Measurements from ENCODE around the gene PRR22. TPM values are rescaled to one million over a fixed set of nuclear protein-coding genes. Genes with fewer than 3 reads are reported as not detected.
A peak's percentile ranks its signal among the peaks of the same experiment; 100 is the strongest.

PRR22 gene
- total and polyA plus RNA-seq, 9 of the 15 experiments (the other 6 are each of a cell fraction or from before 2014, with no cell fraction given), result 0.03 to 12.0 (median 2.0) TPM; not detected in 1

GRCh38 chr19:5784581-5785147, at the start of gene PRR22 (continued):
- TF ChIP-seq, protein P1, sequence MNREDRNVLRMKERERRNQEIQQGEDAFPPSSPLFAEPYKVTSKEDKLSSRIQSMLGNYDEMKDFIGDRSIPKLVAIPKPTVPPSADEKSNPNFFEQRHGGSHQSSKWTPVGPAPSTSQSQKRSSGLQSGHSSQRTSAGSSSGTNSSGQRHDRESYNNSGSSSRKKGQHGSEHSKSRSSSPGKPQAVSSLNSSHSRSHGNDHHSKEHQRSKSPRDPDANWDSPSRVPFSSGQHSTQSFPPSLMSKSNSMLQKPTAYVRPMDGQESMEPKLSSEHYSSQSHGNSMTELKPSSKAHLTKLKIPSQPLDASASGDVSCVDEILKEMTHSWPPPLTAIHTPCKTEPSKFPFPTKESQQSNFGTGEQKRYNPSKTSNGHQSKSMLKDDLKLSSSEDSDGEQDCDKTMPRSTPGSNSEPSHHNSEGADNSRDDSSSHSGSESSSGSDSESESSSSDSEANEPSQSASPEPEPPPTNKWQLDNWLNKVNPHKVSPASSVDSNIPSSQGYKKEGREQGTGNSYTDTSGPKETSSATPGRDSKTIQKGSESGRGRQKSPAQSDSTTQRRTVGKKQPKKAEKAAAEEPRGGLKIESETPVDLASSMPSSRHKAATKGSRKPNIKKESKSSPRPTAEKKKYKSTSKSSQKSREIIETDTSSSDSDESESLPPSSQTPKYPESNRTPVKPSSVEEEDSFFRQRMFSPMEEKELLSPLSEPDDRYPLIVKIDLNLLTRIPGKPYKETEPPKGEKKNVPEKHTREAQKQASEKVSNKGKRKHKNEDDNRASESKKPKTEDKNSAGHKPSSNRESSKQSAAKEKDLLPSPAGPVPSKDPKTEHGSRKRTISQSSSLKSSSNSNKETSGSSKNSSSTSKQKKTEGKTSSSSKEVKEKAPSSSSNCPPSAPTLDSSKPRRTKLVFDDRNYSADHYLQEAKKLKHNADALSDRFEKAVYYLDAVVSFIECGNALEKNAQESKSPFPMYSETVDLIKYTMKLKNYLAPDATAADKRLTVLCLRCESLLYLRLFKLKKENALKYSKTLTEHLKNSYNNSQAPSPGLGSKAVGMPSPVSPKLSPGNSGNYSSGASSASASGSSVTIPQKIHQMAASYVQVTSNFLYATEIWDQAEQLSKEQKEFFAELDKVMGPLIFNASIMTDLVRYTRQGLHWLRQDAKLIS (CRISPR knock-in tag; IDR thresholded peaks at IDR 0.05), result no peak

DNA sequence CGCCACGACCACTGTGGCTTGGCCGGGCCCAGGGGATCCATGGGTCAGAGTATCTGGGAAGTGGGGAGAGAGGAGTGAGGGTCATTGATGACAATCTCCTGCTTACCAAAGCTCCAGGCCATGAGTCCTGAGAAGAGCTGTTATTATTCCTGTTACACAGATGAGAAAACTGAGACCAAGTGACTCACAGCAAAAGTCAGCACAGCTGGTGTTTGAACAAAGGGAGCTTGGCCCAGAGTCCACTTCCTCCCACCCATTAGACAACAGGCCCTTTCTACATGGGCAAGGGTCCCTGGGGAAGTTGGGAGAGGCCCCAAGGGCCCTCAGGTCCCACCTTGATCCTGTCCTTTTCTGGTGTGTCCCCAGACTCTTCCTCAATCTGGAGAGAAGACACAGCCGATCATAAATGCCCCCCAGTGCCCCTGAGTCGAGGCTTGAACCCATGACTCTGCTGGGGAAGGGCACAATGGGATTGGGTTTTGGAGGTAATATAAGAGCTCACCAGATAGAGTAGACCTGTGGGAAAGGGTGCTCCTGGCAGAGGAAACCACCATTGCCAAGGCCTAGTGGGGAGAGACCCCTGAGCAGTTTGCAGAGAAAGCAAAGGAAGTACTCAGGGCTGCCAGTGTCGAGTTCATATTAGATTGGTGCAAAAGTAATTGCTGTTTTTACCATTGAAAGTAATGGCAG, 48.1 kb upstream of the PRR22 start:
- peaks cover 4% of the 10 kb centered on the region; the same call in 1 of the 3 replicates for H3K79me2 ChIP-seq (ENCODE audit: control insufficient read depth, insufficient read depth, low read length)
- H3K27ac ChIP-seq (ENCODE audit: extremely low read depth, low read depth, low read length), result no peak overlapping the region
- ATAC-seq (no peak), FAIRE-seq (no peak), DNase-seq (ENCODE audit: extremely low read depth in 1 of 4, low spot score in 3 of 4) (no peak)
- no peak overlapping the region for H3K4me2 ChIP-seq (ENCODE audit: insufficient read depth, low read length)
- no peaks in the 10 kb centered on the region for H3K9me1 ChIP-seq (ENCODE audit: control insufficient read depth, insufficient read depth, low read length)
- H3K9ac ChIP-seq (ENCODE audit: insufficient read depth in 1 of 2, low read depth in 2 of 2, low read length in 2 of 2), result peak overlapping the region in 1 of 2 experiments; percentile 60; a peak in 1 of 4 replicates
- WGBS (ENCODE audit: insufficient coverage, low coverage, missing lambda C conversion rate), result 42% methylated on average over 6 of the region's 6 CpGs
- H3K27me3 ChIP-seq (ENCODE audit: control insufficient read depth in 2 of 2, insufficient read depth in 2 of 2, low read length in 2 of 2), result peaks cover 13 to 25% of the 10 kb centered on the region in 2 experiments
- POLR2A ChIA-PET, result interaction anchor here (0.6 kb wide), 1 partner anchor 9 kb away, joined by 3 read pairs; no protein-coding TSS in a partner anchor
- no TSS peak for BruUV-seq (replicated peaks)
- peaks cover 0 to 36% of the 10 kb centered on the region in 2 experiments; a peak in 4 of 5 replicates for H3K4me1 ChIP-seq (replicated peaks in 1 of 2; ENCODE audit: control insufficient read depth in 2 of 2, insufficient read depth in 2 of 2, low read length in 2 of 2)
- no peaks in the 10 kb centered on the region for H4K20me1 ChIP-seq (replicated peaks; ENCODE audit: control insufficient read depth, insufficient read depth, low read length)
- no peak overlapping the region for H3K4me3 ChIP-seq
- no peaks in the 10 kb centered on the region for H3K36me3 ChIP-seq (ENCODE audit: control insufficient read depth, insufficient read depth, low read length)
- in situ Hi-C loops (cut with MboI) (no loop called here), intact Hi-C loops (cut with micrococcal nuclease) (no loop called here)
- CTCF ChIA-PET (ENCODE audit: low intra/inter-chr PET ratio), result no interaction called here
- no peak overlapping the region for H2AFZ ChIP-seq (ENCODE audit: low read depth, low read length)
- H3K9me3 ChIP-seq (replicated peaks; ENCODE audit: control insufficient read depth, insufficient read depth, low read depth, low read length), result no peaks in the 10 kb centered on the region
- TF ChIP-seq ILK (tag; IDR thresholded peaks at IDR 0.05; ENCODE audit: borderline replicate concordance, low read depth) (no peak), CHD4 (IDR thresholded peaks at IDR 0.05; ENCODE audit: insufficient read depth, insufficient replicate concordance, low read depth, low read length, poor library complexity, severe bottlenecking) (peak; percentile 41), ZBTB40 (IDR thresholded peaks at IDR 0.05) (0 out of 2 replicates have a peak, but pooled peaks have one; percentile 25), ZBTB40 (CRISPR knock-in tag; IDR thresholded peaks at IDR 0.05) (no peak)

Measured in K562 (cell line).